ENCODE measurements around the gene SLC49A3. TPM values are rescaled to one million over a fixed set of nuclear protein-coding genes. Genes with fewer than 3 reads are reported as not detected.

SLC49A3 gene
- polyA plus RNA-seq, 1 donor (not counting 4 experiments of a cell fraction or from before 2014, with no cell fraction given) = 0.04 TPM

- Histone ChIP-seq H3K27me3 (ENCODE audit: control insufficient read depth, extremely low read depth, insufficient read depth, low read length) (peaks cover 22% of the 10 kb centered on the region), H3K4me2 (ENCODE audit: control insufficient read depth, extremely low read depth, insufficient read depth, low read depth, low read length) (no peak overlapping the region), H3K9me3 (ENCODE audit: control insufficient read depth, low read depth, low read length) (no peaks in the 10 kb centered on the region), H3K36me3 (ENCODE audit: control insufficient read depth in 2 of 2, extremely low read depth in 1 of 2, insufficient read depth in 2 of 2, low read length in 2 of 2) (no peaks in the 10 kb centered on the region), H3K27ac (ENCODE audit: control insufficient read depth, insufficient read depth, low read length) (no peak overlapping the region), H3K4me1 (ENCODE audit: control insufficient read depth, extremely low read depth, insufficient read depth, low read length) (peaks cover 6% of the 10 kb centered on the region), H2AFZ (ENCODE audit: control insufficient read depth, low read length) (no peak overlapping the region), H3K79me2 (ENCODE audit: control insufficient read depth, insufficient read depth, low read length) (no peaks in the 10 kb centered on the region), H3K4me3 (ENCODE audit: control insufficient read depth in 2 of 3, extremely low read depth in 1 of 3, insufficient read depth in 2 of 3, low read depth in 1 of 3, low read length in 3 of 3) (no peak overlapping the region), H4K20me1 (ENCODE audit: control insufficient read depth, extremely low read depth, insufficient read depth, low read length) (peaks cover 4% of the 10 kb centered on the region), H3K9me1 (ENCODE audit: control insufficient read depth, extremely low read depth, insufficient read depth, low read length) (no peaks in the 10 kb centered on the region), H3K9ac (ENCODE audit: control insufficient read depth, extremely low read depth, insufficient read depth, low read length) (no peak overlapping the region)
- dilution Hi-C loops (cut with MboI; ENCODE audit: extremely low pct_ligation_motif_present, low sequenced_read_pairs) = no loop called here
- FAIRE-seq = no peak
- DNase-seq (ENCODE audit: low read depth, low spot score) = no peak
- TF ChIP-seq EZH2 (IDR thresholded peaks at IDR 0.05; ENCODE audit: low read length) = no peak
- TF ChIP-seq, protein P1, sequence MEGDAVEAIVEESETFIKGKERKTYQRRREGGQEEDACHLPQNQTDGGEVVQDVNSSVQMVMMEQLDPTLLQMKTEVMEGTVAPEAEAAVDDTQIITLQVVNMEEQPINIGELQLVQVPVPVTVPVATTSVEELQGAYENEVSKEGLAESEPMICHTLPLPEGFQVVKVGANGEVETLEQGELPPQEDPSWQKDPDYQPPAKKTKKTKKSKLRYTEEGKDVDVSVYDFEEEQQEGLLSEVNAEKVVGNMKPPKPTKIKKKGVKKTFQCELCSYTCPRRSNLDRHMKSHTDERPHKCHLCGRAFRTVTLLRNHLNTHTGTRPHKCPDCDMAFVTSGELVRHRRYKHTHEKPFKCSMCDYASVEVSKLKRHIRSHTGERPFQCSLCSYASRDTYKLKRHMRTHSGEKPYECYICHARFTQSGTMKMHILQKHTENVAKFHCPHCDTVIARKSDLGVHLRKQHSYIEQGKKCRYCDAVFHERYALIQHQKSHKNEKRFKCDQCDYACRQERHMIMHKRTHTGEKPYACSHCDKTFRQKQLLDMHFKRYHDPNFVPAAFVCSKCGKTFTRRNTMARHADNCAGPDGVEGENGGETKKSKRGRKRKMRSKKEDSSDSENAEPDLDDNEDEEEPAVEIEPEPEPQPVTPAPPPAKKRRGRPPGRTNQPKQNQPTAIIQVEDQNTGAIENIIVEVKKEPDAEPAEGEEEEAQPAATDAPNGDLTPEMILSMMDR (optimal IDR thresholded peaks at IDR 0.05 in 1 of 3, IDR thresholded peaks at IDR 0.05 in 1 of 3, conservative IDR thresholded peaks at IDR 0.05 in 1 of 3; ENCODE audit: extremely low read depth in 1 of 3, insufficient read depth in 2 of 3, low read length in 3 of 3) = no peak
Observed at GRCh38 chr4:686413-687040, 2.4 kb downstream of the SLC49A3 start.

DNA sequence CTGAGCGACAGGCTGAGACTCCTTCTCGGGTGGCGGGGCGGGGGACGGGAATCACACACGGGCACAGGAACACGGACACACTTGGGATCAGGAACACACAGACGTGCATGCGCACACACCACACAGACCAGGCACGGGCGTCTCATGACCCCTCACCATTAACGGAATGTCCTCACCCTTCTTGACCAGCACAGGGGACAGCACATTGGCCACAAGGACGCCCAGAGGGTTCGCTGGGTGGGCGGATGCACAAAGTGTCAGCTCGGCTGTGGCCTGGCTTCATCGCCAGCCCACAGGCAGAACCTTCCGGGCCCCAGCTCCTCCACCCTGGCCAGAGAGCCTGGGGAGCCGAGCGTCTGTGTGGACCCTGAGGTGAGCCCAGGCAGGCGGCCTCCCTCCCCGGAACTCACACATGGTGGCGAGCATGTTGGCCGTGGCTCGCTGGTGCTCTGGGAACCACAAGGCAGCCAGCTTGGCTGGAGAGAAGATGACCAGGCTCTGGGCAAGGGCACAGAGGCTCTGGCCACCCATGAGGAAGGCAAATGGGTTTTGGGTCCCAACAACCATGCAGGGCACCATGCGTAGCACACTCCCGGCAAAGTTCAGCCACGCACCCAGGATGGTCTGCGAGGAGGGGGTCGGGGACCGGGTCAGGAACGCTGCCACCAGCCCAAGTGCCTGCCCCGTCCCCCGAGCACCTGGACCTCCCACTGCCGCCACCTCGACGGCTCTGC is 3.1 kb downstream of the SLC49A3 start:
- DNase-seq (ENCODE audit: low read depth, low spot score) = no peak
- no peaks in the 10 kb centered on the region for H3K9me1 ChIP-seq (ENCODE audit: control insufficient read depth, extremely low read depth, insufficient read depth, low read length)
- no peak for TF ChIP-seq EZH2 (IDR thresholded peaks at IDR 0.05; ENCODE audit: low read length)
- TF ChIP-seq, protein P1 (optimal IDR thresholded peaks at IDR 0.05 in 1 of 3, IDR thresholded peaks at IDR 0.05 in 1 of 3, conservative IDR thresholded peaks at IDR 0.05 in 1 of 3; ENCODE audit: extremely low read depth in 1 of 3, insufficient read depth in 2 of 3, low read length in 3 of 3) = no peak
- no peak overlapping the region for H3K9ac ChIP-seq (ENCODE audit: control insufficient read depth, extremely low read depth, insufficient read depth, low read length)
- dilution Hi-C loops (cut with MboI; ENCODE audit: extremely low pct_ligation_motif_present, low sequenced_read_pairs) = no loop called here
- H3K27ac ChIP-seq (ENCODE audit: control insufficient read depth, insufficient read depth, low read length) = no peak overlapping the region
- H4K20me1 ChIP-seq (ENCODE audit: control insufficient read depth, extremely low read depth, insufficient read depth, low read length) = peaks cover 4% of the 10 kb centered on the region
- peaks cover 6% of the 10 kb centered on the region for H3K4me1 ChIP-seq (ENCODE audit: control insufficient read depth, extremely low read depth, insufficient read depth, low read length)
- no peak for FAIRE-seq
- no peaks in the 10 kb centered on the region for H3K79me2 ChIP-seq (ENCODE audit: control insufficient read depth, insufficient read depth, low read length)
- H3K27me3 ChIP-seq (ENCODE audit: control insufficient read depth, extremely low read depth, insufficient read depth, low read length) = peaks cover 22% of the 10 kb centered on the region
- no peak overlapping the region for H3K4me3 ChIP-seq (ENCODE audit: control insufficient read depth in 2 of 3, extremely low read depth in 1 of 3, insufficient read depth in 2 of 3, low read depth in 1 of 3, low read length in 3 of 3)
- no peaks in the 10 kb centered on the region for H3K9me3 ChIP-seq (ENCODE audit: control insufficient read depth, low read depth, low read length)
- no peaks in the 10 kb centered on the region for H3K36me3 ChIP-seq (ENCODE audit: control insufficient read depth in 2 of 2, extremely low read depth in 1 of 2, insufficient read depth in 2 of 2, low read length in 2 of 2)
- no peak overlapping the region for H3K4me2 ChIP-seq (ENCODE audit: control insufficient read depth, extremely low read depth, insufficient read depth, low read depth, low read length)
- H2AFZ ChIP-seq (ENCODE audit: control insufficient read depth, low read length) = no peak overlapping the region
